Measurements from ENCODE around the gene SCN2B. TPM values are rescaled to one million over a fixed set of nuclear protein-coding genes. Genes with fewer than 3 reads are reported as not detected.

The SCN2B gene, protein sequence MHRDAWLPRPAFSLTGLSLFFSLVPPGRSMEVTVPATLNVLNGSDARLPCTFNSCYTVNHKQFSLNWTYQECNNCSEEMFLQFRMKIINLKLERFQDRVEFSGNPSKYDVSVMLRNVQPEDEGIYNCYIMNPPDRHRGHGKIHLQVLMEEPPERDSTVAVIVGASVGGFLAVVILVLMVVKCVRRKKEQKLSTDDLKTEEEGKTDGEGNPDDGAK
- total RNA-seq: 1 to 10 TPM in 1 of 2 donors, under 1 TPM in 1; 0.68 to 1.1 TPM

DNA sequence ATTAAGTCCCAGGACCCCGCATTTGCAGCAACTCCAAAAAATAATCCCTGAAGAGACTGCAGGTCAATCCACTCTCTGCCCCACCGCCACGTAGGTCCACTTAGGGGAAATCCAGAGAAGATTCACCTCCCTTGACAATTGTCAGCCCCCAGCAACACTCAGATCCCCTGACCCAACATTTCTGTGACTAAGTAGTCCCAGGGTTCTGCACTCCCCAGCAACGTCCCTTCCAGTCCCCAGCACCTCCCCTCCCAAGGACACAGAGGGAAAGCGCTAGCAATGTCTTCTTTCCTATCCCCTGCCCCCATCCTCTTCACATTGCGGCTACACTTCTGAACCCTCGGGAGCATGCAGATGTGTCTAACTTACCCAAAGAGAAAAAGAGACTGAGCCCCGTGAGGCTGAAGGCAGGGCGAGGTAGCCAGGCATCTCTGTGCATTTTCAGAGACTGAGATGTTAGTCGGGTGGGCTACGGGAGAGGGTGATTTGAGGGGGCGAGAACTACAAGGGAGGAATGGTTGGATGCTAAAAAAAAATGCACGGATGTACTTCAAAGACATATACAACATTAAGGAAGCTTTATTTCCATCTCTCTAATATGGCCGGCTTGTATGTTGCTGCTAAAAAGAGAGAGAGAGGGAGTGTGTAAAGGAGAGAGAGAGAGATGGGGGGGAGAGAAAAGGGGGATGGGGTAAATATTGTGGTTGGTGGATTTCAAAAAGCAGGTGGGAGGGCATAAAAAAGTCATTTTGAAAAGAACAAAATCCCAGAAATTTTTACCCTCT, at the start of gene SCN2B:
Gene SCN2B, minus strand, starts transcription at position 647 of the 785 bp plus-strand sequence. Its CDS starts 208 bp downstream, at position 439.
- intact Hi-C loops (cut with DNase I): no loop called here
- WGBS: 14% methylated on average over 14 of the region's 14 CpGs
- Histone ChIP-seq H3K27ac (no peak within 1 kb of the TSS), H3K9me3 (no peaks in the 10 kb centered on the region), H3K4me3 (no peak within 1 kb of the TSS), H3K27me3 (replicated peaks; ENCODE audit: insufficient read depth) (no peaks in the 10 kb centered on the region), H3K4me1 (replicated peaks) (no peaks in the 10 kb centered on the region), H3K36me3 (no peaks in the 10 kb centered on the region)
- TF ChIP-seq POLR2A (IDR thresholded peaks at IDR 0.05) (no peak), POLR2AphosphoS5 (IDR thresholded peaks at IDR 0.05) (no peak)
- TF ChIP-seq, protein P1, sequence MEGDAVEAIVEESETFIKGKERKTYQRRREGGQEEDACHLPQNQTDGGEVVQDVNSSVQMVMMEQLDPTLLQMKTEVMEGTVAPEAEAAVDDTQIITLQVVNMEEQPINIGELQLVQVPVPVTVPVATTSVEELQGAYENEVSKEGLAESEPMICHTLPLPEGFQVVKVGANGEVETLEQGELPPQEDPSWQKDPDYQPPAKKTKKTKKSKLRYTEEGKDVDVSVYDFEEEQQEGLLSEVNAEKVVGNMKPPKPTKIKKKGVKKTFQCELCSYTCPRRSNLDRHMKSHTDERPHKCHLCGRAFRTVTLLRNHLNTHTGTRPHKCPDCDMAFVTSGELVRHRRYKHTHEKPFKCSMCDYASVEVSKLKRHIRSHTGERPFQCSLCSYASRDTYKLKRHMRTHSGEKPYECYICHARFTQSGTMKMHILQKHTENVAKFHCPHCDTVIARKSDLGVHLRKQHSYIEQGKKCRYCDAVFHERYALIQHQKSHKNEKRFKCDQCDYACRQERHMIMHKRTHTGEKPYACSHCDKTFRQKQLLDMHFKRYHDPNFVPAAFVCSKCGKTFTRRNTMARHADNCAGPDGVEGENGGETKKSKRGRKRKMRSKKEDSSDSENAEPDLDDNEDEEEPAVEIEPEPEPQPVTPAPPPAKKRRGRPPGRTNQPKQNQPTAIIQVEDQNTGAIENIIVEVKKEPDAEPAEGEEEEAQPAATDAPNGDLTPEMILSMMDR (IDR thresholded peaks at IDR 0.05): no peak
- no peak for DNase-seq (ENCODE audit: low spot score)

- Histone ChIP-seq H3K4me3 (no peak within 1 kb of the TSS), H3K9me3 (no peaks in the 10 kb centered on the region), H3K36me3 (no peaks in the 10 kb centered on the region), H3K4me1 (replicated peaks) (no peaks in the 10 kb centered on the region), H3K27ac (no peak within 1 kb of the TSS), H3K27me3 (replicated peaks; ENCODE audit: insufficient read depth) (no peaks in the 10 kb centered on the region)
- WGBS: 70% methylated on average over 6 of the region's 6 CpGs
- intact Hi-C loops (cut with DNase I): no loop called here
- TF ChIP-seq POLR2AphosphoS5 (IDR thresholded peaks at IDR 0.05) (no peak), POLR2A (IDR thresholded peaks at IDR 0.05) (no peak)
- TF ChIP-seq, protein P1 (IDR thresholded peaks at IDR 0.05): no peak
- no peak for DNase-seq (ENCODE audit: low spot score)
Observed at GRCh38 chr11:118224511-118225188, 48.2 kb upstream of the SCN2B start, which contains the start of gene JAML. JAML (minus strand) TSS chr11:118225011; CDS start chr11:118214866, 10,145 bp downstream.

DNA sequence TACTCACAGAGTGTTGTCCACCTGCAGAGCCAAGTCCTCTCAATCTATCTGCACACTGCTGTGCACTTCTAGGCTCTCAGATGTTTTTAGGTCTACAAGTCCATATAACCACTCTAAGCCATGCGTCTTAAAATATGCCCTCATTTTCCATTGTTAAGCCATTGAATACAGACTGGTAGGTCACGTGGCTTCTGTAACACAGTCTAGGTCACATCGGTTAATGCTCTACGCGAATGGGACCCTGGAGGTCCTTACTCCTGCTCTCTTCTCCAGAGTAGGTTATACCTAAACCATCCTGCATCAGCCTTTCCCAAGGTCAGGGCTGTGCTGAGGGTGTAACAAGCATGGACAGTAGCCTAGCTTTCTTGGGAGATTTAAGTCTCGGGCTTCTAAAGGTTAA, 47.6 kb upstream of the SCN2B start:
- Histone ChIP-seq H3K36me3 (no peaks in the 10 kb centered on the region), H3K27me3 (replicated peaks; ENCODE audit: insufficient read depth) (no peaks in the 10 kb centered on the region), H3K9me3 (no peaks in the 10 kb centered on the region), H3K4me3 (no peak overlapping the region), H3K4me1 (replicated peaks) (no peaks in the 10 kb centered on the region), H3K27ac (no peak overlapping the region)
- DNase-seq (ENCODE audit: low spot score): no peak
- intact Hi-C loops (cut with DNase I): no loop called here
- WGBS: 87% methylated on average over 6 of the region's 6 CpGs
- no peak for TF ChIP-seq POLR2AphosphoS5 (IDR thresholded peaks at IDR 0.05)
- TF ChIP-seq, protein P1 (IDR thresholded peaks at IDR 0.05): no peak
- no peak for TF ChIP-seq POLR2A (IDR thresholded peaks at IDR 0.05)

- Histone ChIP-seq H3K36me3 (no peaks in the 10 kb centered on the region), H3K9me3 (no peaks in the 10 kb centered on the region), H3K4me3 (no peak overlapping the region), H3K27me3 (replicated peaks; ENCODE audit: insufficient read depth) (no peaks in the 10 kb centered on the region), H3K27ac (no peak overlapping the region), H3K4me1 (replicated peaks) (no peaks in the 10 kb centered on the region)
- TF ChIP-seq, protein P1 (IDR thresholded peaks at IDR 0.05): no peak
- TF ChIP-seq POLR2A (IDR thresholded peaks at IDR 0.05) (no peak), POLR2AphosphoS5 (IDR thresholded peaks at IDR 0.05) (no peak)
- no peak for DNase-seq (ENCODE audit: low spot score)
- intact Hi-C loops (cut with DNase I): no loop called here
- WGBS: 82% methylated on average over 2 of the region's 2 CpGs
Observed at GRCh38 chr11:118223570-118223969, 47.1 kb upstream of the SCN2B start.

Measured in prostate gland (tissue), 2 donors.